Fibroblast of the aortic adventitia (primary cell): ENCODE data around the gene OR10A5. TPM values are rescaled to one million over a fixed set of nuclear protein-coding genes. Genes with fewer than 3 reads are reported as not detected.
A peak's percentile ranks its signal among the peaks of the same experiment; 100 is the strongest.
"Not testable (repeated sequence)": the region's sequence is repeated elsewhere in the genome, so short reads cannot be mapped to it uniquely, and the experiment has no call there.

Experiments
- DNase-seq: peaks from one replicate; pipeline ENCODE4 v3.0.0-alpha.2; 2010; ENCODE audit warnings: low read depth
- H3K4me3 ChIP-seq: 2 replicates; pipeline ENCODE4 v1.5.1; 2011; ENCODE audit warnings: low read depth, mild to moderate bottlenecking, control low read depth, low read length, moderate library complexity
- CTCF ChIP-seq: IDR thresholded peaks from 2 replicates; pipeline ENCODE4 v1.5.1; 2011; ENCODE audit warnings: mild to moderate bottlenecking, low read length, control low read depth, inconsistent platforms; ENCODE audit not compliant: insufficient read depth
- total RNA-seq: library from RNA; depleted of rRNA; stranded (reverse); fragments of >200 nt; gene quantifications from 2 replicates; pipeline ENCODE4 v1.2.3, GENCODE V29; 2012; ENCODE audit warnings: low replicate concordance

Gene OR10A5
- total RNA-seq = not detected in 2 replicates

GRCh38 chr11:6845383-6845782 lies at the start of gene OR10A5:
Gene OR10A5 (plus strand): TSS chr11:6845683. CDS start chr11:6845683, 0 bp downstream.
- no peak for DNase-seq
- no peak for TF ChIP-seq CTCF
- H3K4me3 ChIP-seq = no peak within 1 kb of the TSS

- no peak for DNase-seq
Observed at GRCh38 chr11:6799402-6799801, 46.1 kb upstream of the OR10A5 start, which contains the start of gene OR6A2. Gene OR6A2 (minus strand): TSS chr11:6799689. CDS start chr11:6795708, 3,981 bp downstream.

GRCh38 chr11:6801075-6801474 lies 44.4 kb upstream of the OR10A5 start:
- H3K4me3 ChIP-seq, DNase-seq: not testable (repeated sequence)

More at GRCh38 chr11:6799402-6799801, 46.1 kb upstream of the OR10A5 start, which contains the start of gene OR6A2:
- no peak for TF ChIP-seq CTCF
- H3K4me3 ChIP-seq = no peak within 1 kb of the TSS

GRCh38 chr11:6812390-6813005 lies 33.0 kb upstream of the OR10A5 start:
- peak; percentile 98 for TF ChIP-seq CTCF
- no peak overlapping the region for H3K4me3 ChIP-seq
- peak; percentile 54 for DNase-seq

GRCh38 chr11:6813656-6814055 lies 31.8 kb upstream of the OR10A5 start:
- no peak for DNase-seq
- no peak overlapping the region for H3K4me3 ChIP-seq
- no peak for TF ChIP-seq CTCF

- no peak overlapping the region for H3K4me3 ChIP-seq
- TF ChIP-seq CTCF = no peak
- peak; percentile 10 for DNase-seq
Observed at GRCh38 chr11:6817694-6818093, 27.8 kb upstream of the OR10A5 start.

GRCh38 chr11:6818967-6819366 lies 26.5 kb upstream of the OR10A5 start:
- TF ChIP-seq CTCF = no peak
- no peak for DNase-seq

More at GRCh38 chr11:6818967-6819366, 26.5 kb upstream of the OR10A5 start:
- H3K4me3 ChIP-seq = no peak overlapping the region
